Left lobe of liver (tissue), 2 donors: ENCODE data around the gene ATAD3C. TPM values are rescaled to one million over a fixed set of nuclear protein-coding genes. Genes with fewer than 3 reads are reported as not detected.
A peak's percentile ranks its signal among the peaks of the same experiment; 100 is the strongest.

Source experiments
- ATAC-seq: fragments of 200-7000 bp; cut with Tn5 transposase; one replicate; pipeline ENCODE4 v1.9.1; 2020; ENCODE audit warnings: mild to moderate bottlenecking, moderate library complexity
- DNase-seq: peaks from one replicate; pipeline ENCODE4 v3.0.0-alpha.2; 2020; ENCODE audit warnings: low spot score
- total RNA-seq: library from RNA; stranded (reverse); gene quantifications from one replicate; pipeline ENCODE4 v1.2.1, GENCODE V29; 2021
- donor health status: DM: no; HTN: no; CAD: no; lungs with moderate emphysema.
- donor health status: DM: no; HTN: yes; CAD: no.

The ATAD3C gene
- total RNA-seq, 1 donor from 2014 or later = 2.9 TPM

DNA sequence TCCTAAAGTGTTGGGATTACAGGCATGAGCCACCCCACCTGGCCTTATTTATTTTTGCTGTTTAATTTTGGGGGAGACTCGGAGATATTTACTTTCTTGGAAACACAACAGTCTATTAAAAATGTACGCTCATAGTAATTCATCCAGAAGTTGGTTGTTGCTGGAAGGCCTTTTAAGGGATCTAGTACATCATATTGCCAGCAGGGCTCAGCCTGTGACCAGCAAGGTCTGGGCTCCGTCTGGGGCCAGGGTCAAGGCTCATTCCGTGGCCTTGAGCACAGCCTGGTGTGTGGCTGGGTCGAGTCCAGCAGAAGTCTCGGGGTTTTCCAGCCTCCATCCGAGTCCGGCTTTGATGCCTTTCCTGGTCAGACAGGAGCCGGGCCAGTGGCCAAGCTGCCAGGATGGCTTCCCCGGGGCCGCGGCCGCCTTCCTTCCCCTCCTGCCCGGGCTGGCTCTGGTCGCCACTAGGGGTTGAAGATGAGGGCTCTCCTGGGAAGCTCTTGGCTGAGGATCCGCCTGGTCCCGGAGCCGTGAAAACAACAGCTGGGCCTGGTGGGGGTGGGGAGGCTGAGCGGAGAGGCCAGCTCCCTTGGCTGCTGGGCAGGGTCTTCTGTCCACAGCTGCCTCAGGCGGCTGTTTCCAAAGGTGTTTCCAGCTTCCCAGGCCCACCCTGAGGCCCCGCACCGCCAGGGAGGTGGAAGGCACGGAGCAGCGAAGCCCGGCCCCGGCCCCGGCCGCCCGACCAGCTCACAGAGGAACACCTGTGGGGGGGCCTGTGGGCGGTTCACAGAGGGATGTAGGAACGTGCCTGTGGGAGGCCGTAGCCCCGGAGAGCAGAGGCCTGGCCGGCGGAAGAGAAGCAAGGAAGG lies 19.1 kb upstream of the ATAD3C start:
- DNase-seq = peak; percentile 62
- peak; percentile 0 for ATAC-seq

DNA sequence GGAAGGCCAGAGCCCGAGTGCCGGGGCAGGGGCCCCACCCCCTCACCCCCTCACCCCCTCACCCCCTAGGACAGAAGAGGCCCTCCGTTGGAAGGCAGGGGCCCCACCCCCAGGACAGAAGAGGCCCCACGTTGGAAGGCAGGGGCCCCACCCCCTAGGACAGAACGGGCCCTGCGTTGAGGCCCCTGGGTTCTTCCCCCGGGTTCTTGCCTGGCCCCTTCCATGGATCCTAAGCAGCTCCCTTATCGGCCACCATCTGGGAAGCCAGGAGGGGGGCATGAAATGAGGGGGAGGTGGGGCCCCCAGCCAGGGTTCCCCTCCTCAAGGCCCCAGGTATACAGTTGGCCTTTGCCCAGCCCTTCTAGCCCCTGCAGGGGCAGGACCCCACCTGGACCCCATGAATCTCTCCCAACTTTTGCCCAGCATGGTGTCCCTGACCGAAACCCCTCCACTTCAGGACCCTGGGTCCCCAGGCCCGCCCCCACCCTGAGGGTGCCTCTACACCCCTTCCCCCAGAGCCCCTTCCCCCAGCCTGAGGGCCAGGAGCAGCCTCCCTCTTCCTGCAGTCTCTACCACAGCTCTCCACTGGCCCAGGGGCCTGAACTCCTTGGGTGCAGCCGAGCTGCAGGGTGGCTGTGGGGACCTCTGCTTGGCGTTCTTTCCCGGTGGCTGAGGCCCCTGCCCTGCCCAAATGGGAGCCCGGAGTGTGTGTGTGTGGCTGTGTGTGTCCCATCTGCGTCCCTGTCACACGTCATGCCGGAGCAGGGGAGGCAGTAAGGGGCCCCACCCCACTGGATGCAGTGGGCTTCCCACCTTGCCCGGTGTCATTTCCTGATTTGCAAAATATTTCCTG lies 18.3 kb upstream of the ATAD3C start:
- DNase-seq (no peak), ATAC-seq (no peak)

DNA sequence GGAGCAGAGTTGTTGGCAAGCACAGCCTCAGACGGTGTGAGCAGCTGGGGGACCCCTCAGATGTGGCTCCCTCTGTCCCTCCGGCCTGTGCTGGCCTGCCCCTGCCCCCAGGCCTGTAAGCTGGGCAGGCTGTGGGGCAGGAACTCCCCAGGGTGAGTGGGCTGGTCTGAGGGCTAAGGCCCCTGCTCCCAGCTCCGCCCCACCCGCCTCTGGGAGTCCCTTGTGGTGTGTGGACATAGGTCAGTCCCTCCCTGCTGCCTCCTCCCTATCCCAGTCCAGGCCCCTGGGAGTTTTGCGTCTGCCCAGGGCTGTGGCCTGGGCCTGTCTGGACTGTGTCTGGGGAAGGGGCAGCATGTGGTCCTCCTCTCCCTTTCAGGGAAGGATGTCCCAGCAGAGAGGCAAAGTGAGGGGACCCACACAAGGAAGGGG lies 17.6 kb upstream of the ATAD3C start:
- peak; percentile 91 for DNase-seq
- peak; percentile 71 for ATAC-seq

DNA sequence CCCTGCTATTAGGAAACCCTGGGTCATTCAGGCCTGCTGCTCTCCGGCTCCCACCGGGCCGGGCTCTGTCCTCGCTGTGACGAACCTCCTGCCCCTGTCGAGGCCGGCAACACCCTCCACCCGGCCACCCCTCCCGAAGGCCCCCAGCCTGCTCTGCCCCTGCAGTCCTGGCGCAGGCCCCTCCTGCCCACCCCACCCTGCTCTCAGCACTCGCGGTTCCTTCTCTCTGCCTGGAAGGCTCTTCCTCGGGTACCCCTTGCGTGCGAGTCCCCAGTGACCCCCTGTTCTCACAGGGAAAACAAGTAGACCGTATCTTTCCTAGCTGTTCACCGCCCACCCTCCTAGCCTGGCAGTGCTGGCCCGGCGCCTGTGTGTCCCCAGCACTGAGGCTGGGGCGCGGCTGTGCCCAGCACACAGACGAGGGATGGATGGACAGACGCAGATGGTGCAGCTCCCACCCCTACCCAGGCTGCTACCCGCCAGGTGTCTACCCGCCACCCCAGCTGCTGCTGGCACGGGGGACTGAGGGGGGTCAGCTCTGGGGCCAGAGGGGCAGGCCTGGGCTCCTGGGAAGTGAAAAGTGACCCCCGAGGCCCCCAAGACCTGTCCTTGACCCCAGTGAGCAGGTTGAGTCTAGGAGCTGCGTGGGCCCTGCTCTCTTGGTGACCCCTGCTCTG lies 17.1 kb upstream of the ATAD3C start:
- no peak for DNase-seq

DNA sequence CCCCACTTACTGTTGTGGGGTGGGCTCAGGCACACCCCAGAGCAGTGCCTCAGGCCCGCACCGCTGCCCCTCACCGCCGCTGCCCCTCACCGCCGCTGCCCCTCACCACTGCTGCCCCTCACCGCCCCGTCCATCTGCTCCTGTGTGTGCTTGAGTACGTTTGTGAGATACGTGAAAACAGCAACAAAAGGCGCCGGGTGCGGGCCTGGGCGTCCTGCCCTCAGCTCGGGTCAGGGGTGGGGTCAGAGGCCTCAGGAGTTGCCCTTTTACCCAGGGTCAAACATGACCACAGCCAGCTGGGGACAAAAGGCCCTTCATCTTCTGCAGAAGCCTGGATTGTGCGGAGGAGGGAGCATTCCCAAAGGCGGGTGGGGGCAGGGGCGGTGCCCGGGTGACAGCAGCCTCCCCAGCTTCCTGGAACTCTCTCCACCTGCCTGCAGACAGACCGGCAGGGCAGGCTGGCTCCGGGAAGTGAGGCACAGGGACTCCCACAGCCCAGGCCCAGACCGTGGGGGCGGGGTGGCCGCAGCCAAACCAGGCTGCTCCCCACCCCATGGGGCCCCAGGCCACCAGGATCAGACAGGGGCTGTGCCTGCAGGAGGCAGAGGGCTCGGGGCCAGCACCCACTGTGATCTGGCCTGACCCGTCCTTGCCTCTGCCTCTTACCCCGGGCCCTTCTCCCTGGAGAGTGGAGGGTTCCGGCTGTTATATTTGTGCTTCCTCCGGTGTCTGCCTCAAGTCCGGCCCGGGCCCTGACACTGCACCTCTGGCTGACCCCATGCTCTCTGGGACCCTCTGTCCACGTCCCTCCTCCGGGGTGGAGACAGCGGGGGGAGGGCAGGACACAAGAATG lies 16.3 kb upstream of the ATAD3C start:
- peak; percentile 62 for ATAC-seq

More for the DNA sequence above, 17.1 kb upstream of the ATAD3C start:
- peak; percentile 1 for ATAC-seq

DNA sequence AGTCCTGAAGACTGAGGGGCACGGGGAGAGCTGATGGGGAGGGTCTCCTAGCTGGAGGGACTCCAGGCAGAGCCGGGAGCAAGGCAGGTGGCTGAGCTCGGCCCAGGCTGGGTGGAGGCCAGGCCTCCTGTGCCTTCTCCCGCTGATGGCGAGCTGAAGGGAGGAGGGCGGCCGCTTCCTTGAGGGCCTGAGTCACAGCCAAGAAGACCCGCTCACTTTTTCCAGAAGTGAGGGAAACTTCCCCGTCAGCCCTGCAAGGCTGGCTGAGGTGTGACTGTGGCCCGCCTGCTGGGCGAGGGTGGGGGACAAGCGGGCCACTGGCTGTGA lies 15.7 kb upstream of the ATAD3C start:
- ATAC-seq = no peak
- no peak for DNase-seq

More for the DNA sequence above, 16.3 kb upstream of the ATAD3C start:
- DNase-seq = peak; percentile 96

DNA sequence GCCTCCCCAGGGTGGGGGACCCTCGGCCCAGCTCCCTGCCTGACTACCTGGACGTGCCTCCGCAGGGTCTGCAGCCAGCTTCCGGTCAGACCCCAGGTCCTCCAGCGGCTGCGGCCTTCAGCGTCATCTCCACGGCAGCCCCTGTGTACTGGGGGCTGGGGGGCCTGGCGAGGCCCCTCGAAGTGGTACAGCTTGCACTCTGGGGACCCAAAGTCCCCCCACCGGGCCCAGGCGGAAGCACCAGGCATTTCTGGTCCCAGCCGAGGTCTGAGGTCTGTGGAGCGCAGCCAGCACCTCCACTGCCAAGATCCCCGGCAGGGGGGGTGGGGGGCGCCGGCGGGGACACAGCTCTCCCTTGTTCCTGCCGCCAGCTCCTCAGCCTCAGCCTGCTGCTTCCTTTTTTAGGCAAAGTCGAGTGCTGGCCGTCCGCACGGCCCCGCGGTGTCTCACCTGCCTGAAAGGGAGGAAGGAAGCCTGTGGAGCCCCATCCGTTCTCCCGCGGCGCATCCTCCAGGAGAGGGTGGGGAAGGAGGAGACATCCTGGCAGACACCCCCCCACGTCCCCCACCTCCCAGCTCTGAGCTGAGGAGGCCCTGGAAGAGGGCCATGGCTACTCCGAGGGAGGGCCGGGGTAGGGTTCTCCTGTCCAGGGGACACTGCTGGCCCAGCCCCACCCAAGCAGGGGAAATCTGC lies 15.2 kb upstream of the ATAD3C start:
- DNase-seq (peak; percentile 59), ATAC-seq (no peak)

DNA sequence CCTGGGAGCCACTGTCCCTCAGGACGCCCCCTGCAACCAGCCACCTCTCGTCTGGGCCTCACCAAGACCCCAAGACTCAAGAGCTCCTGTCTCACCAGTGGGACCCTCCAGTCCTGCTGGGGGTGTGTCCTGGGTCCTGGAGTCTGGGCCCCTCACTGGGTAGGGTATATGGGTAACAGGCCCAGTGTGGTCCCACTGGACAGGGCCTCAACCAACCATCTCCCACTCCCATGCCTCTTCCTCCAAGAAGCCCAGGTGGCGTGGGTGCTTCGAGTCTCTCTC lies 14.7 kb upstream of the ATAD3C start:
- no peak for DNase-seq

DNA sequence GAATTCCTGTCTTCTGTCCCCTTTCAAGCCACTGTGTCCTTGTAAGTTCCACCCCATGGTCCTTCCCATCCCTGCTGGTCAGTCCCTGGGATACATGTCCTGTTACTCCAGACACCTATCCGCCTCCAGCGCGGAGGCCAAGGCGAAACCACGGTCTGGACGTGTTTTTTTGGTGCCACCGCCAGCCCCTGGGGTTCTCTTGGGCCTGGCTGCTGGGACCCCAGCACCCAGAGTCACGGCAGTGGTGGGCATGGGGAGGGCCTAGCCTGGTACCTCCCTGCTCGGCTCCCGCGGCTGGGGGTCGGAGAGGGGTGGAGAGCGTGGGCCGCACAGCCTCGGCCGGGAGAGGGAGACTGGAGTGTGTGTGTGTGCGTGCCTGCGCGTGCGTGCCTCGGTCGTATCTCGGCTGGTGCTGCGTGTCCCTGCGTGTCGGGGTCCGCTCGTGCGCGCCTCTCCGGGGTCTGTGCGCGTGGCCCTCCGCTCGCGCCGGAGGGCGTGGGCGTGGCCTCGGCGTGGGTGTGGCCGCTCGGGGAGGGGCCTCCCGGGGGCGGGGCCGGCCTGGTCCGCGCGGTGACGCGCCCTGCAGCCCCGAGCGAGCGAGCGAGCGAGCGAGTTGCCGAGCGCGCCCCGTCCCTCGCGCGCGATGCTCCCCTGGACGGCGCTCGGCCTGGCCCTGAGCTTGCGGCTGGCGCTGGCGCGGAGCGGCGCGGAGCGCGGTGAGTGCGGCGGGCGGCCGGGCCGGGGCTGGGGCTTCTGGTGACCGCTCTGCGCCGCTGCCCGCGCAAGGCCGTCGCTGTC lies 14.2 kb upstream of the ATAD3C start, which contains the start of gene VWA1:
VWA1 (plus strand) TSS at position 585 of the 798 bp plus-strand sequence; CDS start at position 644, 59 bp downstream.
- peak; percentile 47 for ATAC-seq
- peak; percentile 81 for DNase-seq

More for the DNA sequence above, 14.7 kb upstream of the ATAD3C start:
- ATAC-seq = no peak

DNA sequence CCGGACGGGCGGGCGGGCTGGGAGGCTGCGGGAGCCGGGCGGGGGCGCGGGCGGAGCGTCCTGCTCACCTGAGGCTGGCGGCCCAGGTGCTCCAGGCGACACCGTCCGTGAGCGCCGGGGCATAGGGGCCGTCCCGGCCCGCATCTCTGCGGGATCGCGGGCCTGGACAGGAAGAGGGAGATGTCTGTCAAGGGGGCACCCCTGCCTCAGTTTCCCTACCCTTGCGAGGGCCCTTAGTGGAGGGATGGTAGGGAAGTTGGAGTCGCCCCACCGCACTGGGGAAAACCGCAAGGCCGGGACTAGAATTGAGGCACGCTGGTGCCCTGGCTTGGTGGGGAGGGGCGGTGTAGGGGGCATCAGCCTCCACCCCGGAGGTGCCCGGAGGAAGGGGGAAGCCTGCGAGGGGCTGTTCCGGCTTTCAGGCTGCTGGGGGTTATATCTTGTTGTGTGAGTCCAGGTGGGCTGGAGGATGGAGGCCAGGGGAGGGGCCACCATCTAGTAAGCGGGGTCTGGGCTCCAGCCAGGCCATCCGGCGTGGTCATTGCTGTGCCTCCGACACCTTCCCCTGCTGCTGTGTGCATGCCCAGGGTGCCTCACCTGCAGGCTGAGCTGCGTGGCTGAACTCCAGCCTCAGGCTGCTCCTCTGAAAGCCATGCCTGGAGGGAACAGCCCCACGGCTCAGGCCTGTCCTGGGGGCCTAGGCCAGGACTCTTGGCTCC lies 13.4 kb upstream of the ATAD3C start:
- DNase-seq (no peak), ATAC-seq (no peak)

DNA sequence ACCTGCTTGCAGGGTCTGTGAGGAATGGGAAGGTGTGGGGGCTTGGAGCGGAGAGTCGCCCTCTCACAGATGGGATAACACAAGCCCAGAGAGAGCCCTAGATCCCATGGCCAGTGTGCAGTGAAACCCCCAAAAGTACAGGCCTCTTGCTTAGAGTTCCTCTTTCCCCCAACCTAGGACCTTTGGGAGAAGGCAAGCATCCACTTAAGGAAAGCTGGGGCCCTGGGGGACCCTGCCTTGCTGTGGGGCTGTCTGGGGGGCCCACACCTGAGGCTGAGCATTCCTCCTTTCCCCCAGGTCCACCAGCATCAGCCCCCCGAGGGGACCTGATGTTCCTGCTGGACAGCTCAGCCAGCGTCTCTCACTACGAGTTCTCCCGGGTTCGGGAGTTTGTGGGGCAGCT lies 12.9 kb upstream of the ATAD3C start:
- DNase-seq = no peak
- no peak for ATAC-seq

DNA sequence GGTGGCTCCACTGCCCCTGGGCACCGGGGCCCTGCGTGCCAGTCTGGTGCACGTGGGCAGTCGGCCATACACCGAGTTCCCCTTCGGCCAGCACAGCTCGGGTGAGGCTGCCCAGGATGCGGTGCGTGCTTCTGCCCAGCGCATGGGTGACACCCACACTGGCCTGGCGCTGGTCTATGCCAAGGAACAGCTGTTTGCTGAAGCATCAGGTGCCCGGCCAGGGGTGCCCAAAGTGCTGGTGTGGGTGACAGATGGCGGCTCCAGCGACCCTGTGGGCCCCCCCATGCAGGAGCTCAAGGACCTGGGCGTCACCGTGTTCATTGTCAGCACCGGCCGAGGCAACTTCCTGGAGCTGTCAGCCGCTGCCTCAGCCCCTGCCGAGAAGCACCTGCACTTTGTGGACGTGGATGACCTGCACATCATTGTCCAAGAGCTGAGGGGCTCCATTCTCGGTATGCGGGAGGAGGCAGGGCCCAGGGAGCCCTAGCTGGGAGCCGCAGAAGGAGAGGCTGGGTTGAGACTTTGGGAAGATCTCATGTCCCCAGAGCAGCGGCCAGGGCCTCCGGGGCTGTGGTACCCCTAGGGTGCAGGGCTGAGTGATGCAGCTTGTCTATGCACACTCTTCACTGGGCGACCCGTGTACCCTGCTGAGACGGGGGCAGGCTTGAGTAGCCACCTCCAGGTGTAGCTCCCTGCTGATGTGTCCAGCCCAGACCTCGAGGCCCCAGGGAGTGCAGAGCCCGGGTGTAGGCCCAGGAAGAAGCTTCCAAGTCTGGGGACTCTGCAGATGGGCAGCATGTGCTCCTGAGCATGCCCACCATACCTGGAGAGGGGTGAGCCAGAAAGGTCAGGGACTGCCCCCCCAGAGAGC lies 12.2 kb upstream of the ATAD3C start:
- ATAC-seq (peak; percentile 39), DNase-seq (peak; percentile 83)

DNA sequence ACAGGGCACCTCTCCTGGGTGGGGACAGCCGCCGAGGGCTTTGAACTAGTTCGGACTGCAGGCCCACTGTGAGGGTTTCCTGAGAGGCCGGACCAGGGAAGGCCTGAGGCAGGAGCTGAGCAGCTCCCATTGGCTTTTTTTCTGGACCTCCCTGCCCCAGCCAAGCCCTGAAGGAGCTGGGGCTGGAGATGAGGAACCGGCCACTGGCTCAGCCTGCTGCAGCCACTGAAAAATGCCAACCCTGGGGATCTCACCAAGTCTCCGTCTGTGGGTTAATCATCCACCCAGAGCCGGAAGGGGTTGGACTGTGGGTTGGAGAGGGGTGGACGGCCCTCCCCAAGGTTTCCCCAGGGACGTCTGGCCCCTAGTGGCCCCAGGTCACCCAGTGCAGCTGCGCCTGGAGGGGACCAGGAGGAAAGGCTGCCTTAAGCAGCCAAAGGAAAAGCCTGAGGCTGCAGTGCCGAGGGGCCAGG lies 11.5 kb upstream of the ATAD3C start:
- DNase-seq = peak; percentile 89
- peak; percentile 62 for ATAC-seq

DNA sequence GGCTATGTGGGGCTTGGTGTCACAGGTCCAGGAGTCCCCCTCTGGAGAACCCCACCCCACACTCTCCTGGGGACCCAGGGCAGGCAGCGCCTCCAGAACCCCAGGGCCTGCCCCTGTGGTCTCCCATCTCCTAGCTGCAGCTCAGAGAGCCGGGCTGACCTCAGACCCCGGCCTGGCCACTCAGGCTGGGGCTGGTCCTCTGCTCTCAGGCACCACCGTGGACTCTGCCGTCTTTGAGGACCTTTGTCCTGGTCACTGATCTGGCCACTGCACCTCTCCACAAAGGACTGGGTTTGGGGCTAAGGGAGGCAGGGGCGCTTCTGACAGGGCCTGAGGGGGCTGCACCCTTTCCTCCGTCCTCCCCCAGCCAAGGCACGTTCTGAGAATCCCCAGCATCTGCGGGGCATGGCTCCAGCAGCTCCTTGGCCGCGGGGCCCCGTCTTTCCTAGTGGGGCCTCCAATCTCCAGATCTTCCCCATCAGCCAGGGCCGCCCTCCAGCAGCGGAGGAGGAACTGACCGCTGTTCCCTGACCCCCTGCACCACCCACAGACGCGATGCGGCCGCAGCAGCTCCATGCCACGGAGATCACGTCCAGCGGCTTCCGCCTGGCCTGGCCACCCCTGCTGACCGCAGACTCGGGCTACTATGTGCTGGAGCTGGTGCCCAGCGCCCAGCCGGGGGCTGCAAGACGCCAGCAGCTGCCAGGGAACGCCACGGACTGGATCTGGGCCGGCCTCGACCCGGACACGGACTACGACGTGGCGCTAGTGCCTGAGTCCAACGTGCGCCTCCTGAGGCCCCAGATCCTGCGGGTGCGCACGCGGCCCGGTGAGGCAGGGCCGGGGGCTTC lies 10.7 kb upstream of the ATAD3C start:
- ATAC-seq = peak; percentile 29
- peak; percentile 68 for DNase-seq

DNA sequence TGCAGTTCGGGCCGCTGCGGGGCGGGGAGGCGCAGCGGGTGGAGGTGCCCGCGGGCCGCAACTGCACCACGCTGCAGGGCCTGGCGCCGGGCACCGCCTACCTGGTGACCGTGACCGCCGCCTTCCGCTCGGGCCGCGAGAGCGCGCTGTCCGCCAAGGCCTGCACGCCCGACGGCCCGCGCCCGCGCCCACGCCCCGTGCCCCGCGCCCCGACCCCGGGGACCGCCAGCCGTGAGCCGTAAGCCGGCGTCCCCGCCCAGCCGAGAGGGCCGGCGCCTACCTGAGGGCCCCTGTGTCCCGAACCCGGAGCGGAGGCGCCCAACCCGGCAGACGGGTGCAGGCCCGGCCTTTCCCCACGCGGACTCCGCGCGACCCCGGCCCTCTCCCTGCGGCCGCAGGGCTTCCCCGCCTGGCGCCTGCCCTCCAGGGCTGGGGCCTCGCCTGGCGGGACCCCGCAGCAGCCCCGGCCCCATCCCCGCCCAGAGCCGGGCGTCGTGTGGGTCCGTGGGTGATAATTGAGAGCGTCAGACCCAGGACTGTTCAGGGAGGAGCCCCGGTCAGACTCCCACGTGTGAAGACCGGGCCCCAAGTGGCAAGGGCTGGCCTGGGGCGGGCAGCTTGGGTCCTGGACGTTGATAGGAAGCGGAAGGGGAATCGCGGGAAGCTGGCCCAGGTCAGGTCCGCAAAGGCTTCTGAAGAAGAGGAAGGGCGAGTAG lies 9.8 kb upstream of the ATAD3C start:
- DNase-seq (no peak), ATAC-seq (no peak)
